ENCODE results near the gene PRIMA1. TPM values are rescaled to one million over a fixed set of nuclear protein-coding genes. Genes with fewer than 3 reads are reported as not detected.

The PRIMA1 gene
- 2.8 TPM for polyA plus RNA-seq (2013, experiment 1 of 2)
- polyA plus RNA-seq (2013, experiment 2 of 2) = 2.7 TPM

GRCh38 chr14:93788293-93788542 lies at the start of gene PRIMA1:
Gene PRIMA1 (minus strand): TSS chr14:93788485. CDS start chr14:93787718, 767 bp downstream.
- Histone ChIP-seq H3K9ac (ENCODE audit: low read depth, low read length) (peak within 1 kb of the TSS; percentile 81), H3K4me1 (ENCODE audit: insufficient read depth, low read length) (peaks cover 11% of the 10 kb centered on the region), H3K36me3 (ENCODE audit: insufficient read depth, low read length) (no peaks in the 10 kb centered on the region), H3K9me3 (ENCODE audit: insufficient read depth, low read depth, low read length) (no peaks in the 10 kb centered on the region), H3K27me3 (ENCODE audit: insufficient read depth, low read length) (peaks cover 37% of the 10 kb centered on the region), H3K4me3 (ENCODE audit: low read length) (peak within 1 kb of the TSS; percentile 67), H3K27ac (ENCODE audit: low read depth, low read length) (no peak within 1 kb of the TSS)
- WGBS = under 1% methylated on average over 24 of the region's 24 CpGs

GRCh38 chr14:93834699-93835371 lies 46.5 kb upstream of the PRIMA1 start:
- Histone ChIP-seq H3K9me3 (ENCODE audit: insufficient read depth, low read depth, low read length) (no peaks in the 10 kb centered on the region), H3K4me1 (ENCODE audit: insufficient read depth, low read length) (peaks cover 3% of the 10 kb centered on the region; the same call in 1 of the 2 replicates), H3K27me3 (ENCODE audit: insufficient read depth, low read length) (no peaks in the 10 kb centered on the region), H3K36me3 (ENCODE audit: insufficient read depth, low read length) (no peaks in the 10 kb centered on the region), H3K27ac (ENCODE audit: low read depth, low read length) (no peak overlapping the region), H3K9ac (ENCODE audit: low read depth, low read length) (no peak overlapping the region), H3K4me3 (ENCODE audit: low read length) (no peak overlapping the region)
- WGBS = 88% methylated on average over 9 of the region's 9 CpGs

GRCh38 chr14:93832665-93833064 lies 44.4 kb upstream of the PRIMA1 start:
- no peaks in the 10 kb centered on the region for H3K4me1 ChIP-seq (ENCODE audit: insufficient read depth, low read length)
- WGBS = 94% methylated on average over 3 of the region's 3 CpGs

GRCh38 chr14:93832081-93832480 lies 43.8 kb upstream of the PRIMA1 start:
- no peak overlapping the region for H3K27ac ChIP-seq (ENCODE audit: low read depth, low read length)
- no peaks in the 10 kb centered on the region for H3K9me3 ChIP-seq (ENCODE audit: insufficient read depth, low read depth, low read length)
- H3K4me1 ChIP-seq (ENCODE audit: insufficient read depth, low read length) = no peaks in the 10 kb centered on the region
- no peak overlapping the region for H3K4me3 ChIP-seq (ENCODE audit: low read length)
- no peaks in the 10 kb centered on the region for H3K36me3 ChIP-seq (ENCODE audit: insufficient read depth, low read length)
- no peaks in the 10 kb centered on the region for H3K27me3 ChIP-seq (ENCODE audit: insufficient read depth, low read length)
- WGBS = 93% methylated on average over 3 of the region's 3 CpGs
- no peak overlapping the region for H3K9ac ChIP-seq (ENCODE audit: low read depth, low read length)

More at GRCh38 chr14:93832665-93833064, 44.4 kb upstream of the PRIMA1 start:
- no peaks in the 10 kb centered on the region for H3K27me3 ChIP-seq (ENCODE audit: insufficient read depth, low read length)
- no peak overlapping the region for H3K27ac ChIP-seq (ENCODE audit: low read depth, low read length)
- no peak overlapping the region for H3K4me3 ChIP-seq (ENCODE audit: low read length)
- H3K36me3 ChIP-seq (ENCODE audit: insufficient read depth, low read length) = no peaks in the 10 kb centered on the region
- H3K9ac ChIP-seq (ENCODE audit: low read depth, low read length) = no peak overlapping the region
- no peaks in the 10 kb centered on the region for H3K9me3 ChIP-seq (ENCODE audit: insufficient read depth, low read depth, low read length)

- H3K27ac ChIP-seq (ENCODE audit: low read depth, low read length) = no peak overlapping the region
- H3K9ac ChIP-seq (ENCODE audit: low read depth, low read length) = no peak overlapping the region
- no peaks in the 10 kb centered on the region for H3K9me3 ChIP-seq (ENCODE audit: insufficient read depth, low read depth, low read length)
- WGBS = 83% methylated on average over 3 of the region's 3 CpGs
- no peaks in the 10 kb centered on the region for H3K4me1 ChIP-seq (ENCODE audit: insufficient read depth, low read length)
- no peaks in the 10 kb centered on the region for H3K36me3 ChIP-seq (ENCODE audit: insufficient read depth, low read length)
- H3K4me3 ChIP-seq (ENCODE audit: low read length) = no peak overlapping the region
- H3K27me3 ChIP-seq (ENCODE audit: insufficient read depth, low read length) = no peaks in the 10 kb centered on the region
Measured at GRCh38 chr14:93830753-93831461, 42.6 kb upstream of the PRIMA1 start.

- WGBS = 83% methylated on average over 4 of the region's 4 CpGs
- Histone ChIP-seq H3K36me3 (ENCODE audit: insufficient read depth, low read length) (no peaks in the 10 kb centered on the region), H3K4me1 (ENCODE audit: insufficient read depth, low read length) (no peaks in the 10 kb centered on the region)
Measured at GRCh38 chr14:93829839-93830481, 41.7 kb upstream of the PRIMA1 start.

GRCh38 chr14:93825235-93825553 lies 36.9 kb upstream of the PRIMA1 start:
- H3K27me3 ChIP-seq (ENCODE audit: insufficient read depth, low read length) = no peaks in the 10 kb centered on the region
- H3K9me3 ChIP-seq (ENCODE audit: insufficient read depth, low read depth, low read length) = no peaks in the 10 kb centered on the region
- H3K27ac ChIP-seq (ENCODE audit: low read depth, low read length) = no peak overlapping the region
- H3K36me3 ChIP-seq (ENCODE audit: insufficient read depth, low read length) = no peaks in the 10 kb centered on the region
- H3K4me3 ChIP-seq (ENCODE audit: low read length) = no peak overlapping the region
- H3K4me1 ChIP-seq (ENCODE audit: insufficient read depth, low read length) = no peaks in the 10 kb centered on the region
- WGBS = 84% methylated on average over 14 of the region's 14 CpGs
- H3K9ac ChIP-seq (ENCODE audit: low read depth, low read length) = no peak overlapping the region

More at GRCh38 chr14:93829839-93830481, 41.7 kb upstream of the PRIMA1 start:
- H3K4me3 ChIP-seq (ENCODE audit: low read length) = no peak overlapping the region
- no peaks in the 10 kb centered on the region for H3K27me3 ChIP-seq (ENCODE audit: insufficient read depth, low read length)
- H3K9ac ChIP-seq (ENCODE audit: low read depth, low read length) = no peak overlapping the region
- no peak overlapping the region for H3K27ac ChIP-seq (ENCODE audit: low read depth, low read length)
- no peaks in the 10 kb centered on the region for H3K9me3 ChIP-seq (ENCODE audit: insufficient read depth, low read depth, low read length)

- no peak overlapping the region for H3K4me3 ChIP-seq (ENCODE audit: low read length)
- H3K9me3 ChIP-seq (ENCODE audit: insufficient read depth, low read depth, low read length) = no peaks in the 10 kb centered on the region
- 89% methylated on average over 33 of the region's 33 CpGs for WGBS
- no peak overlapping the region for H3K9ac ChIP-seq (ENCODE audit: low read depth, low read length)
- no peaks in the 10 kb centered on the region for H3K4me1 ChIP-seq (ENCODE audit: insufficient read depth, low read length)
- no peaks in the 10 kb centered on the region for H3K36me3 ChIP-seq (ENCODE audit: insufficient read depth, low read length)
- H3K27ac ChIP-seq (ENCODE audit: low read depth, low read length) = no peak overlapping the region
- H3K27me3 ChIP-seq (ENCODE audit: insufficient read depth, low read length) = no peaks in the 10 kb centered on the region
Measured at GRCh38 chr14:93824518-93825234, 36.4 kb upstream of the PRIMA1 start.

GRCh38 chr14:93824076-93824475 lies 35.8 kb upstream of the PRIMA1 start:
- Histone ChIP-seq H3K9me3 (ENCODE audit: insufficient read depth, low read depth, low read length) (no peaks in the 10 kb centered on the region), H3K4me3 (ENCODE audit: low read length) (no peak overlapping the region), H3K36me3 (ENCODE audit: insufficient read depth, low read length) (no peaks in the 10 kb centered on the region), H3K27me3 (ENCODE audit: insufficient read depth, low read length) (no peaks in the 10 kb centered on the region), H3K4me1 (ENCODE audit: insufficient read depth, low read length) (no peaks in the 10 kb centered on the region), H3K9ac (ENCODE audit: low read depth, low read length) (no peak overlapping the region), H3K27ac (ENCODE audit: low read depth, low read length) (no peak overlapping the region)
- WGBS = 87% methylated on average over 9 of the region's 9 CpGs

- Histone ChIP-seq H3K27me3 (ENCODE audit: insufficient read depth, low read length) (no peaks in the 10 kb centered on the region), H3K4me3 (ENCODE audit: low read length) (no peak overlapping the region), H3K9me3 (ENCODE audit: insufficient read depth, low read depth, low read length) (no peaks in the 10 kb centered on the region), H3K9ac (ENCODE audit: low read depth, low read length) (no peak overlapping the region), H3K36me3 (ENCODE audit: insufficient read depth, low read length) (no peaks in the 10 kb centered on the region), H3K4me1 (ENCODE audit: insufficient read depth, low read length) (no peaks in the 10 kb centered on the region), H3K27ac (ENCODE audit: low read depth, low read length) (no peak overlapping the region)
- 82% methylated on average over 6 of the region's 6 CpGs for WGBS
Measured at GRCh38 chr14:93821051-93821450, 32.8 kb upstream of the PRIMA1 start.

- H3K9ac ChIP-seq (ENCODE audit: low read depth, low read length) = no peak overlapping the region
- 86% methylated on average over 10 of the region's 10 CpGs for WGBS
- no peaks in the 10 kb centered on the region for H3K4me1 ChIP-seq (ENCODE audit: insufficient read depth, low read length)
Measured at GRCh38 chr14:93818857-93819256, 30.6 kb upstream of the PRIMA1 start.

More at GRCh38 chr14:93818857-93819256, 30.6 kb upstream of the PRIMA1 start:
- Histone ChIP-seq H3K36me3 (ENCODE audit: insufficient read depth, low read length) (no peaks in the 10 kb centered on the region), H3K27me3 (ENCODE audit: insufficient read depth, low read length) (no peaks in the 10 kb centered on the region), H3K27ac (ENCODE audit: low read depth, low read length) (no peak overlapping the region), H3K9me3 (ENCODE audit: insufficient read depth, low read depth, low read length) (peaks cover 20% of the 10 kb centered on the region), H3K4me3 (ENCODE audit: low read length) (no peak overlapping the region)

Data from HUES64 (cell line).